K562 (cell line): ENCODE data around the gene SGMS1. TPM values are rescaled to one million over a fixed set of nuclear protein-coding genes. Genes with fewer than 3 reads are reported as not detected.
A peak's percentile ranks its signal among the peaks of the same experiment; 100 is the strongest.

Source experiments
- ATAC-seq: fragments of 200-7000 bp; cut with Tn5 transposase; 3 replicates; pipeline ENCODE4 v1.9.1; 2020; ENCODE audit warnings: moderate library complexity
- BruUV-seq: library from RNA; stranded (reverse); fragments of 400-500 nt; replicated peaks from 2 replicates; lab custom pipeline; 2021; lab: Mats Ljungman, UMichigan
- CTCF ChIA-PET: fragments of 300-600 bp; formaldehyde crosslinking; extraction: SDS; loops from one replicate; lab custom pipeline; 2021; ENCODE audit warnings: low intra/inter-chr PET ratio; lab: Yijun Ruan, JAX
- POLR2A ChIA-PET: fragments of 300-600, 350-650 bp; sonication (Branson Sonifier 250); formaldehyde crosslinking; extraction: SDS; loops from one replicate; lab custom pipeline; 2021; ENCODE audit warnings: antibody characterized with exemption, inconsistent platforms; lab: Yijun Ruan, JAX
- DNase-seq, 4 experiments: peaks; one replicate each; pipeline versions ENCODE4 v3.0.0 to v3.0.0-alpha.2; 2011 to 2018; ENCODE audit warnings: low spot score in 3 of 4, mixed read lengths in 3 of 4; ENCODE audit errors: extremely low read depth in 1 of 4
- FAIRE-seq: peaks from 2 replicates; lab custom pipeline; 2011; peaks lifted over from hg19 to GRCh38; lab: Jason Lieb, UNC
- H2AFZ ChIP-seq: 2 replicates; pipeline ENCODE4 v1.6.0; 2011; ENCODE audit warnings: low read depth, low read length, control low read depth, inconsistent platforms
- H3K27ac ChIP-seq: fragments of 200-600 bp; 3 replicates; pipeline ENCODE4 v1.8.0; 2011; ENCODE audit warnings: low read depth, mild to moderate bottlenecking, control low read depth, inconsistent platforms, low read length, moderate library complexity, mixed read lengths; ENCODE audit errors: extremely low read depth
- H3K27me3 ChIP-seq, 2 experiments: fragments of 300-600 bp in 1 of 2; 2 replicates in 1 of 2; 3 replicates in 1 of 2; pipeline versions ENCODE4 v1.6.0 to v1.8.0; 2011; ENCODE audit warnings: inconsistent platforms in 2 of 2, low read length in 2 of 2, mild to moderate bottlenecking in 1 of 2, mixed read lengths in 1 of 2, moderate library complexity in 1 of 2; ENCODE audit not compliant: control insufficient read depth in 2 of 2, insufficient read depth in 2 of 2
- H3K36me3 ChIP-seq: fragments of 300-600 bp; 3 replicates; pipeline ENCODE4 v1.8.0; 2011; ENCODE audit warnings: mild to moderate bottlenecking, low read length, inconsistent platforms; ENCODE audit not compliant: control insufficient read depth, insufficient read depth
- H3K4me1 ChIP-seq, 2 experiments: fragments of 200-600 bp in 1 of 2; replicated peaks in 1 of 2; 2 replicates in 1 of 2; 3 replicates in 1 of 2; pipeline versions ENCODE4 v1.5.1 to v1.8.0; 2011; ENCODE audit warnings: inconsistent platforms in 2 of 2, low read length in 2 of 2, mild to moderate bottlenecking in 1 of 2, mixed read lengths in 1 of 2, moderate library complexity in 1 of 2; ENCODE audit not compliant: control insufficient read depth in 2 of 2, insufficient read depth in 2 of 2
- H3K4me2 ChIP-seq: 2 replicates; pipeline ENCODE4 v1.6.1; 2011; ENCODE audit warnings: low read length, control low read depth, inconsistent platforms, mixed read lengths; ENCODE audit not compliant: insufficient read depth
- H3K4me3 ChIP-seq: fragments of 200-600 bp; sonication (generic), shearing (Covaris generic); 2 replicates; pipeline ENCODE4 v1.5.1; 2016; ENCODE audit warnings: control low read depth, inconsistent platforms
- H3K79me2 ChIP-seq: fragments of 200-600 bp; 3 replicates; pipeline ENCODE4 v1.8.0; 2011; ENCODE audit warnings: low read length, inconsistent platforms; ENCODE audit not compliant: control insufficient read depth, insufficient read depth
- H3K9ac ChIP-seq, 2 experiments: 2 replicates each; pipeline versions ENCODE4 v1.6.0 to v1.6.1; 2011; ENCODE audit warnings: low read depth in 2 of 2, low read length in 2 of 2, control low read depth in 1 of 2, inconsistent platforms in 1 of 2, mild to moderate bottlenecking in 1 of 2, mixed read lengths in 1 of 2; ENCODE audit not compliant: insufficient read depth in 1 of 2
- H3K9me1 ChIP-seq: one replicate; pipeline ENCODE4 v1.6.0; 2011; ENCODE audit warnings: inconsistent platforms, mild to moderate bottlenecking, low read length, moderate library complexity; ENCODE audit not compliant: control insufficient read depth, insufficient read depth
- H3K9me3 ChIP-seq: replicated peaks from 2 replicates; pipeline ENCODE4 v1.5.1; 2011; ENCODE audit warnings: low read depth, low read length, inconsistent platforms; ENCODE audit not compliant: control insufficient read depth, insufficient read depth
- H4K20me1 ChIP-seq: replicated peaks from 2 replicates; pipeline ENCODE4 v1.6.1; 2011; ENCODE audit warnings: low read length, inconsistent platforms, mixed read lengths; ENCODE audit not compliant: control insufficient read depth, insufficient read depth
- CEBPB ChIP-seq: fragments of 450-650 bp; IDR thresholded peaks from 2 replicates; pipeline ENCODE4 v1.6.1; 2016; ENCODE audit warnings: missing genetic modification characterization, missing compliant biosample characterization
- CEBPG ChIP-seq, 3 experiments: fragments of 200-800 bp in 1 of 3; sonication (Bioruptor generic) in 1 of 3; sonication (generic) in 1 of 3; formaldehyde crosslinking in 1 of 3; IDR thresholded peaks in 2 of 3; conservative IDR thresholded peaks in 1 of 3; 2 replicates each; pipeline versions ENCODE4 v1.6.1 to v1.8.0; 2016 to 2022; ENCODE audit warnings: missing compliant biosample characterization in 2 of 3, missing genetic modification characterization in 2 of 3, mild to moderate bottlenecking in 1 of 3, missing genetic modification reagents in 1 of 3
- E2F3 ChIP-seq: fragments of 250-450 bp; sonication (Bioruptor Pico); IDR thresholded peaks from 2 replicates; pipeline ENCODE4 v1.4.0; 2020; ENCODE audit warnings: mild to moderate bottlenecking
- KDM1A ChIP-seq, 2 experiments: fragments of 450-650 bp; IDR thresholded peaks; 2 replicates each; pipeline ENCODE4 v1.6.1; 2016; ENCODE audit warnings: mild to moderate bottlenecking in 2 of 2
- L3MBTL2 ChIP-seq: fragments of 450-650 bp; IDR thresholded peaks from 2 replicates; pipeline ENCODE4 v1.6.1; 2016; ENCODE audit warnings: mild to moderate bottlenecking, moderate library complexity
- NCOA4 ChIP-seq: fragments of 450-650 bp; IDR thresholded peaks from 2 replicates; pipeline ENCODE4 v1.6.1; 2018; ENCODE audit warnings: mild to moderate bottlenecking; ENCODE audit not compliant: partially characterized antibody
- NEUROD1 ChIP-seq: fragments of 150-350 bp; IDR thresholded peaks from 2 replicates; pipeline ENCODE4 v1.6.1; 2014; ENCODE audit warnings: borderline replicate concordance, low read length, low read depth; ENCODE audit not compliant: partially characterized antibody
- SRF ChIP-seq, 2 experiments: fragments of 250-450, 450-650 bp in 1 of 2; sonication (Bioruptor Pico) in 1 of 2; sonication (generic) in 1 of 2; formaldehyde crosslinking; IDR thresholded peaks; 2 replicates each; pipeline versions ENCODE4 v1.5.0 to v1.5.1; 2020 to 2022; ENCODE audit warnings: mild to moderate bottlenecking in 1 of 2, missing genetic modification reagents in 1 of 2
- WGBS: fragments of 100-300 bp; shearing (Covaris generic); methylation state at CpG from one replicate; pipeline ENCODE4 v1.1.6; 2016; ENCODE audit warnings: low coverage, mixed read lengths; ENCODE audit not compliant: insufficient coverage; ENCODE audit errors: missing lambda C conversion rate; 5-methylcytosine and 5-hydroxymethylcytosine counted together
- in situ Hi-C: fragments of 300-500 bp; cut with MboI; formaldehyde crosslinking; loops from 4 replicates; pipeline ENCODE4 v1.15.0; 2018; ENCODE audit warnings: inconsistent platforms, mixed read lengths
- intact Hi-C: fragments of 100-400 bp; cut with micrococcal nuclease; formaldehyde crosslinking; loops from 2 replicates; pipeline ENCODE4 v1.14.2; 2022
- polyA plus RNA-seq, 8 experiments: library from polyadenylated mRNA; depleted of rRNA in 4 of 8; stranded (reverse) in 5 of 8; unstranded in 3 of 8; fragments of >200 nt; fragmentation: Nextera tagmentation in 2 of 8; fragmentation: Illumina TruSeq in 1 of 8; extraction: Ambion mirVana in 2 of 8; extraction: Trizol in 1 of 8; gene quantifications; 2 replicates each; pipeline versions ENCODE4 v1.2.1 to v1.2.3, GENCODE V29; 2011 to 2014; ENCODE audit warnings: inconsistent platforms in 1 of 8, missing spikeins in 1 of 8
- total RNA-seq, 7 experiments: library from RNA; depleted of rRNA in 6 of 7; stranded (reverse); fragments of >200 nt in 6 of 7; fragmentation: Illumina TruSeq in 2 of 7; extraction: Trizol in 2 of 7; gene quantifications; 2 replicates each; pipeline versions ENCODE4 v1.2.1 to v1.2.3, GENCODE V29; 2011 to 2021; ENCODE audit warnings: low replicate concordance in 1 of 7

The SGMS1 gene
- total and polyA plus RNA-seq, 9 of the 15 experiments (the other 6 are each of a cell fraction or from before 2014, with no cell fraction given), result 22.6 to 232 (median 82.2) TPM

GRCh38 chr10:50552308-50552707 is 71.4 kb downstream of the SGMS1 start:
- H3K9me1 ChIP-seq, result no peaks in the 10 kb centered on the region
- no peak overlapping the region for H3K4me3 ChIP-seq
- intact Hi-C loops (loop anchor here (5.0 kb wide), 2 partner anchors 240 to 260 kb away; no protein-coding TSS in a partner anchor), in situ Hi-C loops (no loop called here)
- BruUV-seq, result no TSS peak
- CTCF ChIA-PET, result no interaction called here
- H4K20me1 ChIP-seq, result 0 out of 2 replicates have a peak, but pooled peaks cover 5% of the 10 kb centered on the region
- H3K9me3 ChIP-seq, result no peaks in the 10 kb centered on the region
- peaks cover 99% of the 10 kb centered on the region for H3K79me2 ChIP-seq
- FAIRE-seq (no peak), DNase-seq (no peak), ATAC-seq (no peak)
- H3K27me3 ChIP-seq, result no peaks in the 10 kb centered on the region
- H3K36me3 ChIP-seq, result peaks cover 10% of the 10 kb centered on the region; the same call in 2 of the 3 replicates
- TF ChIP-seq CEBPB (peak; percentile 64), NCOA4 (no peak), L3MBTL2 (no peak), KDM1A (IDR thresholded peaks at IDR 0.05) (no peak), E2F3 (CRISPR knock-in tag) (no peak), CEBPG (CRISPR knock-in tag; IDR thresholded peaks at IDR 0.05) (no peak), CEBPG (tag; conservative IDR thresholded peaks at IDR 0.05 in 1 of 2, IDR thresholded peaks at IDR 0.05 in 1 of 2) (peak in 1 of 2 experiments; percentile 46; a peak in 1 of 4 replicates), SRF (CRISPR knock-in tag; IDR thresholded peaks at IDR 0.05) (no peak), NEUROD1 (no peak)
- peak overlapping the region; percentile 72 for H3K4me2 ChIP-seq
- POLR2A ChIA-PET, result interaction anchor here (1.0 to 1.1 kb wide), 2 partner anchors 30 to 72 kb away, joined by 4 to 7 read pairs; no protein-coding TSS in a partner anchor
- WGBS, result 71% methylated on average over 4 of the region's 4 CpGs
- H2AFZ ChIP-seq, result no peak overlapping the region
- H3K4me1 ChIP-seq, result peaks cover 34 to 57% of the 10 kb centered on the region in 2 experiments
- H3K27ac ChIP-seq, result no peak overlapping the region; the same call in 2 of the 3 replicates
- H3K9ac ChIP-seq, result no peak overlapping the region; a peak in 1 of 4 replicates
